GM20431 (cell line): ENCODE data around the gene CLEC2B.
"Not testable (repeated sequence)": the region's sequence is repeated elsewhere in the genome, so short reads cannot be mapped to it uniquely, and the experiment has no call there.

Experiments used
- in situ Hi-C: fragments of 300-500 bp; cut with MseI, MboI; formaldehyde crosslinking; loops from one replicate; pipeline ENCODE4 v1.15.0; 2020; ENCODE audit warnings: low sequenced_read_pairs; ENCODE audit not compliant: unreplicated experiment

The CLEC2B gene

GRCh38 chr12:9869307-9870161 is at the start of gene CLEC2B:
TSS of gene CLEC2B (minus strand) at chr12:9869354.
- in situ Hi-C loops, result no loop called here

DNA sequence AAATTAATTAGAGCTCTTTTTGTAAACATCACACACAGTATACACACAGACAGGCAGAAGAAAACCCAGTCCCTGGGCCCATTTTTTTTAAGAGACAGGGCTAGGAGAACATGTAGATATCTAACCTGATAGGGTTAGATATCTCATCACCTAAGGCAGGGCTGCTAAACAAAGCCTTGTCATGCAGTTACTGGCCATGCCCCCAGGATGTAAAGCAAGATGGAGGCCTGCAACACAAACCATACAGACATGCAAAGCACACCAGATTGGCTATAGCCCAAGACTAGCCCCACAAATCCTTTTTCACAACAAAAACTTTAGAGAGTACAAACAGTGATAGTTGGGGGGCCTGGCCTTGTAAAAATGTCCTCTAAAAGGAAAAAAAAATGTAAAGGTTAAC is 42.6 kb upstream of the CLEC2B start:
- in situ Hi-C loops, result no loop called here

- in situ Hi-C loops, result no loop called here
Observed at GRCh38 chr12:9910716-9911421, 41.7 kb upstream of the CLEC2B start.

GRCh38 chr12:9909724-9910123 is 40.6 kb upstream of the CLEC2B start:
- in situ Hi-C loops, result no loop called here

GRCh38 chr12:9908350-9908749 is 39.2 kb upstream of the CLEC2B start:
- in situ Hi-C loops, result no loop called here

DNA sequence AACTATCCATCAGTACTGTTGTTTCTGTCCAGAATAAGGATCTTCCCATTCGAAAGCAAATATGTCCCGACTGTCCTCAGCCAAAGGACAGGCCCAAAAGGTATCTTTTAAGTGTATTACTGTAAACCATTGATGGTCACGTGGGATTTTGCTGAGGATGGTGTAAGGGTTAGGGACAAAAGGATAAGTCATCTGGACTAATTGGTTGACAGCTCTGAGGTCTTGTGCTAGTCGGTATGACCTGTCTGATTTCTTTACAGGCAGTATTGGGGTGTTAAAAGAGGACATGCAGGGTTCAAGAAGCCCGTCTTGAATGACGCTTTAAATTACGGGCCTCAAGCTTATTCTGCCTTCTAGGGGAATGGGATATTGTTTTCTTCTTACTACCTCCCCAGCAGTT is 38.6 kb upstream of the CLEC2B start:
- in situ Hi-C loops, result no loop called here

GRCh38 chr12:9906873-9907272 is 37.7 kb upstream of the CLEC2B start:
- in situ Hi-C loops, result no loop called here

- in situ Hi-C loops, result no loop called here
Observed at GRCh38 chr12:9902539-9903228, 33.5 kb upstream of the CLEC2B start.

GRCh38 chr12:9900930-9901329 is 31.8 kb upstream of the CLEC2B start:
- in situ Hi-C loops, result no loop called here

DNA sequence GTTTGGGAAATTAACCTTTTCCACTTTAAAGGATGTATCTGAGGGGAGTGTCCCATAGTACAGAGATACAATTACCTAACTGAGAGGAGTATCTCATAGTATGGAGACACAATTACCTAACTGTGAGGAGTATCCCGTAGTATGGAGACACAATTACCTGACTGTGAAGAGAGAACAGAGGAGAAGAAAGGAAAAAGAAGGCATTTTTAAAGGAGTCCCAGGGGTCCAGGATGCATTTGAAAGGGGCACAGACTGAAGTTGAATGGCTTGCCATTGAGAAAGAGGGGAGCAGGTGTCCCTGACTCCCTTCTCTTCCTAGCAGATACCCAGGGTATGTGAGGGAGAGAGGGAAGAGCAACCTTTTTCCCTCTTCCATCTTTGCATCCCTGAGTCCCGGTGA is 30.1 kb upstream of the CLEC2B start:
- in situ Hi-C loops, result no loop called here

- in situ Hi-C loops, result no loop called here
Observed at GRCh38 chr12:9897535-9897934, 28.4 kb upstream of the CLEC2B start.

DNA sequence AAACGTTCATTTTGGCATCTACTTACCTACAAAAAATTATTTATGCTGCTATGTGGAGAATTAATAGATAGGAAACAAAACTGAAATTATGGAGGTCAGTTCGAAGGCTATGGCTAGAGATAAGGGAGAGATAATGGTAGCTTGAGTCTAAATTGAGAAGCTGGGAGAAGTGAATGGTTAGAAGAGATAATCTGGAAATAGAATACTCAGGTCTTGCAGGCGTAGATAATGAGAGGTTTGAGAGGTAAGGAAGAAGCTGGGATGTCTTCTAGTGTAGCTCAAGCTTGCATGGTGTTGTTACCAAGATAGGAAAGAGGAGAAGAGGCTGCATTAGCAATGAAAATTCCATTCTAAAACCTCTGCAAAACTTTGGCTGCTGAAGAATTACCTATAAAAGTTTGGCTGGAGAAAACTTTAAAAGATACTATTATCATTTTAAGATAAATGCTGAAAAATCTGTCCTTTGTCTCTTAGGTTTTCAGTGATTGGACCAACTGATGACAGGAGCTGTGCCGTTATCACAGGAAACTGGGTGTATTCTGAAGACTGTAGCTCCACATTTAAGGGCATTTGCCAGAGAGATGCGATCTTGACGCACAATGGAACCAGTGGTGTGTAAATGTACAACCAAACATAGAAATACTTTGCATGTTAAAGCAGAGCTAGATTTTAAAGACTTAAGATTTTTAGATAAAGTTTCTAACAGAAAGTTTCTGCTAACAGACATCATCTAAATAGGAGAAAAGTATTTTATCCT is 26.2 kb upstream of the CLEC2B start:
- in situ Hi-C loops, result no loop called here

DNA sequence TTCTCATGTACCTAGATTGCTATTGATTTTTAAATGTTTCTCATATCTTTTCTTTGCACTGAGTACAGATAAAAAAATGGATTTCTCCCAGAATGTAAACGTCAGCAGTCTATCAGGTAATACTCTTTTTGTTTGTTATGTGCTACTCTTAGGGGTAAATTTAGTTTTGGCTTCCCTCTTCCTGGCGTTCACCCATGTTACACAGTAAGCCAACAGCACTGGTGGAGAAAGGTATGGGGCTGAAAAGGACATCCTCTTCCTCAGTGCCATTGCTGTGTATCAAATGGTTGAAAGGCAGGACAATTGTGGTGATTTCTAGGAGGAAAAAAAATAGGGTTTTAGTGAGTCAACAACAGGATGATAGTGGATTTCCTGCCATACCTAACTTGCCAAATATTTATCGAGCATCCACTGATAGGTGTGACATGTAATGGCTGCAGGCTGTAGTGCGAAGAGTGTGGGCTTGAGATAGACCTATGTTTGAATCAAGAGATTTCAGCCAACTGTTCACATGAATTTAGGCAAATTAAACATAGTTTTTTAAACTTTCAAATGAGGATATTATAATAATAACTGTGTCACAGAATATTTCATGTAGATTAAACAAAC is 19.6 kb upstream of the CLEC2B start:
- in situ Hi-C loops, result no loop called here

GRCh38 chr12:9883175-9883574 is 14.0 kb upstream of the CLEC2B start:
- in situ Hi-C loops, result no loop called here

DNA sequence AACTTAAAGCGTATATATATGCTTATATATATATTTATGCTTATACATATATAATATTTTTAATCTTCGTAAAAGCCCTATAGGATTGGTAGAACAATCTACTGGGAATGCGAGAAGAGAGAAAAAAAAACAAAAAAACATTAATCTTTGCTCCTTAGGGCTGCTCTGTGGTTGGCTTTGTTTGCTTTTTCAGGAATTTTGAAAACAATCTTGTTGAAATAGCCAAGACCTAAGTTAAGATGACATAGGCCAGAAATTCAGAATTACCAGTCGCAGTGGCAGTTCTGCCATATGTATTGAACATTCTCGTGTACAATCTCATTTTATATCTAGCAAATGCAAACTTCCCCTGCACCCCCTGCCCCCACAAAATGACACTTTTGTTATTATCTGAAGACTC is 12.8 kb upstream of the CLEC2B start:
- in situ Hi-C loops, result no loop called here

DNA sequence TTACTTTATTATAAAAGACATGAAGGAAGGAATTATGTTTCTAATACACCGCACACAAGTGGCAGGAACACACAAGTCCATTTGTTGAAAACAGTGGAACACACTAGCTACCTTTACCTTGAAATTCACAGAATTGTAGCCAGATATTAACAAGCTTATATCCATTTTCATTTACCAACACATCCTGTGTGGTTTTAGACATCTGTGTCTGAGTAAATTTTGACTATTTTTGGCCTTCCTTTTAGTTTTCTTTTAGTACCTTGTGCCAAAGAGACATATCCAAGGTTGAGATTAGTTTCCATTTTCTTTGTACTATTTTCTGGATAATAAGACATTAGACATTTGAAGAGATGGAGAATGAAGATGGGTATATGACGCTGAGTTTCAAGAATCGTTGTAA is 12.1 kb upstream of the CLEC2B start, which contains the start of gene KLRF2:
KLRF2 (plus strand) TSS at position 244 of the 400 bp plus-strand sequence; CDS start at position 351, 107 bp downstream.
- in situ Hi-C loops, result no loop called here

GRCh38 chr12:9880532-9881078 is 11.5 kb upstream of the CLEC2B start:
- in situ Hi-C loops, result no loop called here

- in situ Hi-C loops, result not testable (repeated sequence)
Observed at GRCh38 chr12:9876120-9876519, 7.0 kb upstream of the CLEC2B start.

- in situ Hi-C loops, result no loop called here
Observed at GRCh38 chr12:9872742-9873141, 3.6 kb upstream of the CLEC2B start.
